Natural killer cell (primary cell): ENCODE data around the gene GJA1. TPM values are rescaled to one million over a fixed set of nuclear protein-coding genes. Genes with fewer than 3 reads are reported as not detected.

ENCODE experiments used
- ATAC-seq, 3 donors: fragments of 150-1000 bp in 2 of 3; fragments of 200-7000 bp in 1 of 3; cut with Tn5 transposase; 1 replicate in 1 of 3; 2 replicates in 2 of 3; pipeline ENCODE4 v1.10.0; 2021; ENCODE audit warnings: mild to moderate bottlenecking in 2 of 3, moderate library complexity in 2 of 3
- DNase-seq, 2 donors: peaks; one replicate each; pipeline versions ENCODE4 v3.0.0 to v3.0.0-alpha.2; 2013 to 2021; ENCODE audit warnings: mixed read lengths in 1 of 2
- H3K27ac ChIP-seq: one replicate; pipeline ENCODE4 v1.5.1; 2013; ENCODE audit warnings: mild to moderate bottlenecking, low read length
- H3K27me3 ChIP-seq: one replicate; pipeline ENCODE4 v1.6.1; 2013; ENCODE audit warnings: low read length; ENCODE audit not compliant: control insufficient read depth, insufficient read depth
- H3K36me3 ChIP-seq: one replicate; pipeline ENCODE4 v1.6.1; 2013; ENCODE audit warnings: low read length; ENCODE audit not compliant: control insufficient read depth, insufficient read depth
- H3K4me1 ChIP-seq: one replicate; pipeline ENCODE4 v1.6.1; 2013; ENCODE audit warnings: low read length; ENCODE audit not compliant: control insufficient read depth, insufficient read depth
- H3K4me3 ChIP-seq: one replicate; pipeline ENCODE4 v1.5.1; 2013; ENCODE audit warnings: low read length
- H3K9me3 ChIP-seq: one replicate; pipeline ENCODE4 v1.6.1; 2013; ENCODE audit warnings: low read length; ENCODE audit not compliant: control insufficient read depth, insufficient read depth
- H3K27ac Mint-ChIP-seq, 2 donors: one replicate each; pipeline ENCODE4 v1.8.0; 2022; ENCODE audit warnings: mild to moderate bottlenecking in 2 of 2, mixed read lengths in 2 of 2, moderate library complexity in 1 of 2
- H3K27me3 Mint-ChIP-seq, 2 donors: one replicate each; pipeline ENCODE4 v1.8.0; 2022; ENCODE audit warnings: low read depth in 2 of 2, mixed read lengths in 2 of 2
- H3K36me3 Mint-ChIP-seq: one replicate; pipeline ENCODE4 v1.8.0; 2022; ENCODE audit warnings: mixed read lengths
- H3K4me1 Mint-ChIP-seq, 2 donors: one replicate each; pipeline ENCODE4 v1.8.0; 2022; ENCODE audit warnings: mixed read lengths in 2 of 2
- H3K4me3 Mint-ChIP-seq: one replicate; pipeline ENCODE4 v1.8.0; 2022; ENCODE audit warnings: mild to moderate bottlenecking, moderate library complexity, mixed read lengths
- H3K9me3 Mint-ChIP-seq, 2 donors: one replicate each; pipeline ENCODE4 v1.8.0; 2022; ENCODE audit warnings: mixed read lengths in 2 of 2
- CTCF ChIP-seq: fragments of 200-600 bp; IDR thresholded peaks from one replicate; pipeline ENCODE4 v1.8.0; 2022; ENCODE audit warnings: antibody characterized with exemption
- WGBS: methylation state at CpG from one replicate; pipeline ENCODE4 v1.1.7; 2013; ENCODE audit warnings: missing lambda C conversion rate; ENCODE audit not compliant: insufficient coverage; 5-methylcytosine and 5-hydroxymethylcytosine counted together
- intact Hi-C: fragments of 100-400 bp; cut with micrococcal nuclease; formaldehyde crosslinking; loops from one replicate; pipeline ENCODE4 v1.14.2; 2022
- total RNA-seq, 4 donors: library from RNA; stranded (reverse); fragments of 120-200 nt in 1 of 4; gene quantifications; one replicate each; pipeline versions ENCODE4 v1.2.3 to v1.2.4, GENCODE V29; 2013 to 2022

The GJA1 gene
- total RNA-seq, 3 donors from 2014 or later (not counting 1 experiment from before 2014, with no cell fraction given) = not detected

DNA sequence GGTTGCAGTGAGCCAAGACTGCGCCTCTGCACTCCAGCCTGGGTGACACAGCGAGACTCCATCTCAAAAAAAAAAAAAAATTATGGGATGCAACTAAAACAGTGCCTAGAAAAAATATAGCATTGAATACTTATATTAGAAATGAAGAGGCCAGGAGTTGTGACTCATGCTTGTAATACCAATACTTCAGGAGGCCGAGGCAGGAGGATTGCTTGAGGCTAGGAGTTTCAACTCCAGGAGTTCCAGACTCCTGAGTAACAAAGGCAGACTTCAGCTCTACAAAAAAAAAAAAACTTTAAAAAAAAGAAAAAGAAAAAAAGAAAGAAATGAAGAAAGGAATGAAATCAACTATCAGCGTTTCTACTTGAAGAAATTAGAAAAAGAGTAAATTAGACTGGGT, 17.1 kb upstream of the GJA1 start:
- no peak for TF ChIP-seq CTCF
- Histone ChIP-seq H3K27ac (no peak overlapping the region), H3K4me1 (no peaks in the 10 kb centered on the region), H3K9me3 (no peaks in the 10 kb centered on the region), H3K36me3 (no peaks in the 10 kb centered on the region), H3K27me3 (no peaks in the 10 kb centered on the region), H3K4me3 (no peak overlapping the region)
- H3K36me3 Mint-ChIP-seq = peaks cover 7% of the 10 kb centered on the region
- ATAC-seq (no peak), DNase-seq (no peak)
- no peaks in the 10 kb centered on the region for H3K27me3 Mint-ChIP-seq
- WGBS = 86% methylated on average over 2 of the region's 4 CpGs
- H3K4me3 Mint-ChIP-seq = no peak overlapping the region
- H3K9me3 Mint-ChIP-seq = no peaks in the 10 kb centered on the region
- no peak overlapping the region for H3K27ac Mint-ChIP-seq
- intact Hi-C loops = no loop called here
- H3K4me1 Mint-ChIP-seq = no peaks in the 10 kb centered on the region

GRCh38 chr6:121426686-121427085, 8.8 kb upstream of the GJA1 start:
- H3K36me3 Mint-ChIP-seq = no peaks in the 10 kb centered on the region
- H3K27me3 Mint-ChIP-seq = peaks cover 0 to 2% of the 10 kb centered on the region in 2 donors
- no peak overlapping the region for H3K27ac ChIP-seq
- ATAC-seq (no peak), DNase-seq (no peak)
- no peak overlapping the region for H3K27ac Mint-ChIP-seq
- WGBS = 80% methylated on average over 2 of the region's 3 CpGs
- H3K27me3 ChIP-seq = no peaks in the 10 kb centered on the region
- H3K9me3 Mint-ChIP-seq = no peaks in the 10 kb centered on the region
- no peaks in the 10 kb centered on the region for H3K36me3 ChIP-seq
- no peak overlapping the region for H3K4me3 ChIP-seq
- intact Hi-C loops = no loop called here
- H3K4me1 ChIP-seq = no peaks in the 10 kb centered on the region
- no peak for TF ChIP-seq CTCF
- no peak overlapping the region for H3K4me3 Mint-ChIP-seq
- no peaks in the 10 kb centered on the region for H3K4me1 Mint-ChIP-seq
- H3K9me3 ChIP-seq = no peaks in the 10 kb centered on the region

DNA sequence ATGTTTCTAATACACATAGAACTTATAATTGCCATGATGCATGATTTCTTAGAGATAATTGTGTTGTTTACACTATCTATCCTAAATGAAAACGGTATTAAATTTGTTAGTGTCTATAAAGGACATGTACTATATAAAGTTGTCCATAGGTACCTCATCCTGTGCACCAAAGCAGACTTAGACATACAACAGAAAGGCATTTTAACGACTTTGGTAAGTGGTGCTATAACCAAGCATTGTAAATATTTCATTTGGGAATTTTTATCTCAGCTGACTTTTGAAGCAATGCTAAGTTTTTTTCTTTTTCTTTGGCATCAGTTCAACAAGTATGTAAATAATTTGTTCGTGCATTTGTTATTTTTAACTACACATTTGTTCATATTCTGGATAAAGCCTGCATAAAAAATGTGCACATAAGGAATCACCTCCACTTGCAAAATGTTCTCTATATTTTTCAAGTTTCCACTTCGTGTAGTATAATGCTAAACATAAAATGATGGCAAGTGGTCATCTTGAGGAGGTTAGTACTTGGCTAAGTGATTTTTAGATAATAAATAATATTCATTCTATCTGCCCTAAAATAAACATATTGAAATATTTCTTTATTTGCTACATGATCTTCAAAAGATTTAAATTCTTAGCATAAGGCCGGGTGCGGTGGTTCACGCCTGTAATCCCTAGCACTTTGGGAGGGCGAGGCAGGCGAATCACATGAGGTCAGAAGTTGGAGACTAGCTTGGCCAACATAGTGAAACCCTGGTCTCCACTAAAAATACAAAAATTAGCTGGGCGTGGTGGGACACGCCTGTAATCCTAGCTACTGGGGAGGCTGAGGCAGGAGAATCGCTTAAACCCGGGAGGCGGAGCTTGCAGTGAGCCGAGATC, 6.3 kb upstream of the GJA1 start:
- no peaks in the 10 kb centered on the region for H3K36me3 ChIP-seq
- Mint-ChIP-seq H3K4me1 (no peaks in the 10 kb centered on the region), H3K9me3 (peaks cover 2 to 3% of the 10 kb centered on the region in 2 donors), H3K4me3 (no peak overlapping the region), H3K27me3 (peaks cover 0 to 6% of the 10 kb centered on the region in 2 donors), H3K27ac (no peak overlapping the region), H3K36me3 (no peaks in the 10 kb centered on the region)
- H3K27ac ChIP-seq = no peak overlapping the region
- no peak for DNase-seq
- no peaks in the 10 kb centered on the region for H3K9me3 ChIP-seq
- no peaks in the 10 kb centered on the region for H3K27me3 ChIP-seq
- ATAC-seq = no peak
- WGBS = 91% methylated on average over 12 of the region's 15 CpGs
- TF ChIP-seq CTCF = no peak
- no peaks in the 10 kb centered on the region for H3K4me1 ChIP-seq
- intact Hi-C loops = no loop called here
- no peak overlapping the region for H3K4me3 ChIP-seq
